T-helper 9 cell (primary cell): ENCODE data around the gene TTC34.
"Not testable (repeated sequence)": the region's sequence is repeated elsewhere in the genome, so short reads cannot be mapped to it uniquely, and the experiment has no call there.

Source experiments
- DNase-seq: peaks from one replicate; pipeline ENCODE4 v3.0.0-alpha.2; 2020

The TTC34 gene

DNA sequence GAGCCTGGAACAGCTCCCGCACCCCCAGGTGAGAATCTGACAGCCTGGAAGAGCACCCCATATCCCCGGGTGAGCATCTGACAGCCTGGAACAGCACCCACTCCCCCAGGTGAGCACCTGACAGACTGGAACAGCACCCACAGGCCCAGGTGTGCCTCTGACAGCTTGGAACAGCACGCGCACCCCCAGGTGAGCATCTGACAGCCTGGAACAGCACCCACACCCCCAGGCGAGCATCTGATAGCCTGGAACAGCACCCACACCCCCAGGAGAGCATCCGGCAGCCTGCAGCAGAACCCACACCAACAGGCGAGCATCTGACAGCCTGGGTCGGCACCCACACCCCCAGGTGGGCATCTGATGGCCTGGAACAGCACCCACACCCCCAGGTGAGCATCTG lies 141.7 kb downstream of the TTC34 start:
- DNase-seq: not testable (repeated sequence)

GRCh38 chr1:2657909-2658308 lies 143.6 kb downstream of the TTC34 start:
- DNase-seq: not testable (repeated sequence)

GRCh38 chr1:2657124-2657523 lies 144.4 kb downstream of the TTC34 start:
- DNase-seq: not testable (repeated sequence)

- not testable (repeated sequence) for DNase-seq
Measured at GRCh38 chr1:2655598-2656434, 145.7 kb downstream of the TTC34 start.

DNA sequence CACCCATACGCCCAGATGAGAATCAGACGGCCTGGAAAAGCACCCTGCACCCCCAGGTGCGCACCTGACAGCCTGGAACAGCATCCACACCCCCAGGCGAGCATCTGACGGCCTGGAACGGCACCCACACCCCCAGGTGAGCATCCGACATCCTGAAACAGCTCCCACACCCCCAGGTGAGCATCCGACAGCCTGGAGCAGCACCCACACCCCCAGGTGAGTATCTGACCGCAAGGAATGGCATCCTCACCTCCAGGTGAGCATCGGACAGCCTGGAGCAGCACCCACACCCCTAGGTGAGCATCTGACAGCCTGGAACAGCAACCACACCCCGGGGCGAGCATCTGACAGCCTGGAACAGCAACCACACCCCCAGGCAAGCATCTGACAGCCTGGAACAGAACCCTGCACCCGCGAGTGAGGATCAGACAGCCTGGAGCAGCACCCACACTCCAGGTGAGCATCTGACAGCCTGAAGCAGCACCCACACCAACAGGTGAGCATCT lies 147.0 kb downstream of the TTC34 start:
- not testable (repeated sequence) for DNase-seq

DNA sequence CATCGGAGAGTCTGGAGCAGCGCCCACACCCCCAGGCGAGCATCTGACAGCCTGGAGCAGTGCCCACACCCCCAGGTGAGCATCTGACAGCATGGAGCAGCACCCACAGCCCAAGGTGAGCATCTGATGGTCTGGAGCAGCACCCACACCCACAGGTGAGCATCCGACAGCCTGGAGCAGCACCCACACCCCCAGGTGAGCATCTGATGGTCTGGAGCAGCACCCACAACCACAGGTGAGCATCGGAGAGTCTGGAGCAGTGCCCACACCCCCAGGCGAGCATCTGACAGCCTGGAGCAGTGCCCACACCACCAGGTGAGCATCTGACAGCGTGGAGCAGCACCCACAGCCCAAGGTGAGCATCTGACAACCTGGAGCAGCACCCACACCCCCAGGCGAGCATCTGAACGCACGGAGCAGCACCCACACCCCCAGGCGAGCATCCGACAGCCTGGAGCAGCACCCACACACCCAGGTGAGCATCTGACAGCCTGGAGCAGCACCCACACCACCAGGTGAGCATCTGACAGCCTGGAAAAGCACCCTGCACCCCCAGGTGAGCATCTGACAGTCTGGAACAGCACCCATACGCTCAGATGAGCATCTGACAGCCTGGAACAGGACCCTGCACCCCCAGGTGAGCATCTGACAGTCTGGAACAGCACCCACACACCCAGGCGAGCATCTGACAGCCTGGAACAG lies 147.6 kb downstream of the TTC34 start:
- peak; percentile 29 for DNase-seq

GRCh38 chr1:2652926-2653571 lies 148.4 kb downstream of the TTC34 start:
- DNase-seq: not testable (repeated sequence)

DNA sequence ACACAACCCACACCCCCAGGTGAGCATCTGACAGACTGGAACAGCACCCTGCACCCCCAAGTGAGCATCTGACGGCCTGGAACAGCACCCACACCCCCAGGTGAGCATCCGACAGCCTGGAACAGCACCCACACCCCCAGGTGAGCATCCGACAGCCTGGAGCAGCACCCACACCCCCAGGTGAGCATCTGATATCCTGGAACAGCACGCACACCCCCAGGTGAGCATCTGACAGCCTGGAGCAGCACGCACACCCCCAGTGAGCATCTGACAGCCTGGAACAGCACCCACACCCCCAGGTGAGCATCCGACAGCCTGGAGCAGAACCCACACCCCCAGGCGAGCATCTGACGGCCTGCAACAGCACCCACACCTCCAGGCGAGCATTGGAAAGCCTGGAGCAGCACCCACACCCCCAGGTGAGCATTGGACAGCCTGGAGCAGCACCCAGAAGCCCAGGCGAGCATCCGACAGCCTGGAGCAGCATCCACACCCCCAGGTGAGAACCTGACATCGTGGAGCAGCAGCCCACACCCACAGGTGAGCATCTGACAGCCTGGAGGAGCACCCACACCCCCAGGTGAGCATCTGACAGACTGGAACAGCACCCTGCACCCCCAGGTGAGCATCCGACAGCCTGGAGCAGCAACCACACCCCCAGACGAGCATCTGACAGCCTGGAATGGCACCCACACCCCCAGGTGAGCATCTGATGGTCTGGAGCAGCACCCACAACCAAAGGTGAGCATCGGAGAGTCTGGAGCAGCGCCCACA lies 149.2 kb downstream of the TTC34 start:
- DNase-seq: peak; percentile 14

DNA sequence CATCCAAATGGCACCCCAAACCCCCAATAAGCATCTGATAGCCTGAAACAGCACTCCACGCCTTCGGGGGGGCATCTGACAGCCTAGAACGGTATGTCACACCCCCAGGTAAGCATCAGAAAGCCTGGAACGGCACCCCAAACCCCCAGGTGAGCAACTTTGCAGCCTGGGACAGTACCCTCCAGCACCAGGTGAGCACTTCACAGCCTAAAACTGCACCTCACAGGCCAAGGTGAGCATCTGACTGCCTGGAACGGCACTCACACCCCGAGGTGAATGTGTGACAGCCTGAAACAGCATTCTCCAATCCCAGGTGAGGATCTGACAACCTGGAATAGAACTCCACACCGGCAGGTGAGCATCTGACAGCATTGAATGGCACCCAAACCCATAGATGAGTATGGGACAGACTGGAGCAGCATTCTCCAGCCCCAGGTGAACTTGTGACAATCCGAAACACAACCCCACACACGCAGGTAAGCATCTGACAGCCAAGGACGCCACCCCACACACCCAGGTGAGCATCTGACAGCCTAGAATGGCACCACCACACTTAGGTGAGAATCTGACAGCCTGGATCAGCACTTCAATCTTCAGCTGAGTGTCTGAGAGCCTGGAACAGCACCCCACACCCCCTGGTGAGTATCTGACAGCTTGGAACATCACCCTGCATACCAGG lies 150.4 kb downstream of the TTC34 start:
- DNase-seq: no peak

DNA sequence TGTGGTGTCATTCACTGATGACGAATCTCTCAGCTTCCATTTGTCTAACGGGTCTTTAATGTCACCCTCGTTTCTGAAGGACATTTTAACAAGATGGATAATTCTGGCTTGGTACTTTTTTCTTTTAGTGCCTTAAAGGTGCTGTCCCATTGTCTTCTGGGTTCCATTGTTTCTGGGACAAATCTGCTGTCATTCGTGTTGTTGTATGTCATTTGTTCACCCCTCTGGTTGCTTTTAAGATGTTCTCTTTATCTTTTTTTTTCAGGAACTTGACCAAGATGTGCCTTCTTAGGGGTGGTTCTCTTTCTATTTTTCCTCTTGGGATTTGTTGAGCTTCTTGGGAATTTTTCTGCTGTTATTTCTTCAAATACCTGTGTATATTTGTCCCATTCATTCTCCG lies 154.7 kb downstream of the TTC34 start:
- DNase-seq: no peak

DNA sequence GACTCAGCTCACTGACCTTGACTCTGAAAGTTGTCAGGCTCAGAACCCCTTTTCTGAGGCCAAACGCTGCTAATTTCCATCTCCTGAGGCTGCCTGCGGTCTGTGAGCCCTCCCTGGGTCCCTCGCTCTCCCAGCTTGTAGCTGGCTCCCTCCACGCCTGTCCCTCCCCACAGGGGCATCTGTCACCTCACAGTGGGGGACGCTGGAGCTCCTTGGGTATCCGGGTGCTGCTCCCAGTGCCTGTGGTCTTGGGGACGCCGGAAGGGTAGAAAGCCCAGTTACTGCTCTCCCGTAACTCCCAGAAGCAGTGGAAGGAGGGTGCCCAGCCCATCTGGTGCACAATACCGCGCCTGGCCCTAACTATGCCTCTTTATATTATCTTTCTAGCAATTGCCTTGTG lies 155.7 kb downstream of the TTC34 start:
- no peak for DNase-seq

DNA sequence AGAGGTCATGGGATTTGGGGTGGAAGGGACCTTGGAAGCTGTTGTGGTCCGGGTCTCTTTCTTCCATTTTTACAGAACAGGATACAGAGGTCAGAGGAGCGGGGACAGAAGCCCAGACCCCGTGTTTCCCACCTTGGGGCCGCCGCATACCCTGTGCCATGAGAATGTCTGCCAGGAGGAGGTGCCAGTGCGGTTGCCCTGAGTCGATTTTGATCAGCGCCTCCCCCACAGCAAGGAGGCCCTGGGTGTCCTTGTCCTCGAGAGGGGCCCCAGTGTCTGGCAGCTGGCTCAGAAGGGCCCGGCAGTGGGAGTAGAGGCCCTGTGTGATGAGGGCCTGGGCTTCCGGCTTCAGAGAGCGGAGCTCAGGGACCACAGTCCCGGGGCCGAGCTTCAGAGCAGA lies 156.3 kb downstream of the TTC34 start:
- no peak for DNase-seq

DNA sequence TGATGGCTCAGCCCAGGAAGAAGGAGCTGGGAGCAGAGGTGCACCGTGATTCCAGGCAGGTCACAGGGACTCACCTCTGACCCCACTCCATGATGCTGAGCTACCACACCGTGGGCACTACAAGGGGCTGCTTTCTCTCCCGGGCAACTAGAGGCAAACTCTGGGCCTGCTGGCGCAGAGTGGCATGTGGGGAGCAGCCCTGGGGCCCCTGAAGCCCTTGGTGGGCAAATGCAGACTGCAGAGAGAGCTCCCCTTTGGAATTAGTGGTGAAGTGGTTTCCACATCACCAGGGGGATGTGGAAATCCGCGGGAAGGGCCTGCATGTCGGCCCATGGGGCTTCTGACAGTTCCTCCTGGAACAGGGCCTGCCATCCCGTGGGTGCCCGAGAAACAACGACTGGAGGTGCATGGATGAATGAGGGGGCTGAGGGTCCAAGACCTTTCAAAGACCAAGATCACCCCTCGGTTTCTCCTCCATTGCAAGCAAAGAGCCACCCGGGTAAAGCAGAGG lies 156.8 kb downstream of the TTC34 start:
- no peak for DNase-seq

DNA sequence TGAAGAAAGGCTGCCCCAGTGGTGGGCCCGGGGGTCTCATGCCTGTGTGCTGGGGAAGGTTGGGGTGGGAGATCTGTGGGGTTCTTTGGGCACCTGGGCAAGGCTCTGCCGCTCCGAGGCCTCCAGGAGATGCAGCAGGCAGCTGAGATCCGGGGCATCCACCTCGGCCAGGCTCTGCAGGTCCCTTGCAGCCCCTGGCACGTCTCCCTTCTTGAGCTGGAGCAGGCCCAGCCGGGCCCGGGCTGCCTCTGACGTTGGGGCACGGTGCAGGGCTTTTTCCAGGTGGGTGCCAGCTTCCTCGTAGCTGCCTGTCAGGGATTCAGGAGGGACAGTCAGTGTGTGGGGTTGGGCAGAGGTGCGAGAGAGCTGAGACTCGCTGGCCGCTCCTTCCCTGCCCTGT lies 157.3 kb downstream of the TTC34 start:
- no peak for DNase-seq

DNA sequence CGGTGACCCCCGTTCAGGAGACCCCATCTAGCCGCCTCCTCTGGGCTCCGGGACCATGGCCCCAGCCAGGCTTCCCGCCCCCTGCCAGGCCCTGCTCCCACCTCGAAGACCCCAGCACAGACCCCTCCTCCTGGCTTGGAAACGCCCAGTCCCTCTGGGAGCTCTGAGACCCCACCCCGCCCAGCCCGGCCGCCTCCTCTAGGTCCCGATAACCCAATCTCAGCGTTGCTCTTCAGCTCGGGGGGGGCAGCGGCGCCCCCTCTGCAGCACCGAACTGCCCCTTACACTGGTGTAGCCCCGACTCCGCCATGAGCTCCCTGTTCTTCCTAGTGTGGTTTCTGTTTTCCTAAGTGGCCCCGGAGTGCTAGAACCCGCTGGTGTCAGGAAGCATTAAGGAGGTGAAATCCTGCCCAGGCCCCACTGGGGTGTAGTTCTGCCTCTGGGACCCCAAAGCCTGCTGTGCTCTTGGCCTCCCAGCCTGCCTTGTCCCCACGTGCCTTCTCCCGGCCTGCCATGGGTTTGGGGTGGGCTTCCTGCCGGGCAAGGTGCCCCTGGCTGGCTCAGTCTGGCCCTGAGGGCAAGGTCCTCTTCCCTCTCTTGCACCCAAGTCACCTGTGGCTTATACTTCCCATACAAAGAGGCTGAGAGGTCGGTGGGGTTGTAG lies 157.9 kb downstream of the TTC34 start:
- no peak for DNase-seq

DNA sequence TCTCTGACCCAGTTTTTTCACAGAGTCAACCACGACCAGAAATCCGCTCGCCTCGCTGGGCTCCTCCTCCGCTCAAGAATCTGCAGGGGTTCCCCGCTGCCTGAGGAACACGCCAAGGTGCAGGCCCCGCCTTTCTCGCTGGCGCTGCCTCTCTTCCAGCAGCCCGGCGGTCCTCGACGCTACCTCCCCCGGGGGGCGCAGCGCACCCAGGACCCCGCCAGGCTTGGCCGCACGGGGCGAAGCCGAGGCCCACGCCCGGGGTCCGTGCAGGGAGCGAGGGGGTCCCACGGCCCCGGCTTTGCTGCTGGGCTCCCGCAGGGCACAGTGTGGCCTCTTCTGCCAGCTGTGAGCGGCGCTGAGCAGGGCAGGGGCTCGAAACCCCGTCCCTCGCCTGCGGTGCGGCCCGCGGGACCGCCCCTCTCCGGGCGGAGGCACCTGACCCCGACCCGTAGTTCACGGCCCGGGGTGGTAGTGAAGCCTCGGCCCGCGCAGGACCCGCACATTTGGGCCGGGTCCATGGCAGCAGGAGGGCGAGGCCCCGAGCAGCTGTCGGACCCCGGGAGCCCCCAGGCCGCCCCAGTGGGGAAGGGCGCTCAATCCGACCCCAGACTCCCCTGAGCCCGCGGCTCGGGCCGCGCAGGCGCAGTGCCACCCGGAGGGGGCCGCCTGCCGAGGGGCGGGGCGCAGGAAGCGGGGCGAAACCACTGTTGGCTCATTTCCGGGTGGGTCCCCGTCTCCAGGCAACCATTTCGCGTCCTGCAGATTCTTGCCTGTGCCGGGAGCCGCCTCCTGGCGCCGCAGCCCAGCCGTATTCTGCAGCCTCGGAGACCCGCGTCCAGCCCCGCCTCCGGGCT lies 158.7 kb downstream of the TTC34 start:
- DNase-seq: peak; percentile 92

DNA sequence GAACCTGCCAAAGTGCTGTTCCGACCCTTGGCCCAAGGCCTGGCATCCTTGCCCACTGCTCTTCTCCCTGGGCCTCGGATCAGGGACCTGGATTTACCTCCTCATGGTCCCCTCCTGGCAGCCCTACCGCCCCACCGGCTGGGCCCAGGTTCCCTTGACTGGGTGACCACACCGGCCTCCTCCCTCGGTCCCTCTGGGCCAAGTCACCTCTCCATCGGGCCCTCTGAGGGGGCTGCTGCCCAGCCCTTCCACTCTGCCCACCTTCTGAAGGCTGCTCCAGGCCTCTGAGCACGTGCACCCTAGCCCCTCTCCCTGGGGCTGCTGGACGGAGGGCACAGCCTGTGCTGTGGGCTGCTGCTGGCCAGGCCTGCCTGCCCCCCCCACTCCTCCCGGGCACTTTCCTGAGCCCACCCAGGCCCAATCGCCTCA lies 159.3 kb downstream of the TTC34 start:
- DNase-seq: no peak

GRCh38 chr1:2641381-2642130 lies 159.9 kb downstream of the TTC34 start:
- DNase-seq: no peak

DNA sequence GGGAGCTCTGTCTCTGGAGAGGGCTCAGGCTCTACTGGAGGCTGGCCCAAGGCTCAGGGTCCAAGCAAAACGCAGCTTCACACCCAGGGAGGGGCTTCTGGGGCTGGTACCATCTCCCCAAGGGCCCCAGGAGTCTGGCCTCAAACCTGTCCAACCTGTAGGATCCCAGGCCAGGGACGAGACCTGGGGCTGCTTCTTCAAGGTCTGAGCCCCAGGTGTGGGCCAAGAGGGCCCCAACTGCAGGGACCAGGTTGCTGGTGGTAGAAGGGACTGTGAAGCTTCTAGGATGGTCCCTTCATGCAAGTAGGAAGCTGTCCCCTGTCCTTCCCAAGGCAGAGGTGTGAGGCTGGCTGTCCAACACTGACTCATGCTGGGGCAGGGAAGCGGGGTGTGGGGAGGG lies 160.9 kb downstream of the TTC34 start:
- DNase-seq: no peak
